SK-N-MC (cell line): ENCODE data around the gene HCCS.

Source experiments
- EZH2 ChIP-seq: fragments of 200-600 bp; sonication (generic); IDR thresholded peaks from one replicate; pipeline ENCODE4 v1.6.1; 2017; ENCODE audit warnings: antibody characterized with exemption
- POLR2AphosphoS5 ChIP-seq: IDR thresholded peaks from 2 replicates; pipeline ENCODE4 v1.6.1; 2012; ENCODE audit warnings: mild to moderate bottlenecking, low read depth, low read length, borderline replicate concordance

DNA sequence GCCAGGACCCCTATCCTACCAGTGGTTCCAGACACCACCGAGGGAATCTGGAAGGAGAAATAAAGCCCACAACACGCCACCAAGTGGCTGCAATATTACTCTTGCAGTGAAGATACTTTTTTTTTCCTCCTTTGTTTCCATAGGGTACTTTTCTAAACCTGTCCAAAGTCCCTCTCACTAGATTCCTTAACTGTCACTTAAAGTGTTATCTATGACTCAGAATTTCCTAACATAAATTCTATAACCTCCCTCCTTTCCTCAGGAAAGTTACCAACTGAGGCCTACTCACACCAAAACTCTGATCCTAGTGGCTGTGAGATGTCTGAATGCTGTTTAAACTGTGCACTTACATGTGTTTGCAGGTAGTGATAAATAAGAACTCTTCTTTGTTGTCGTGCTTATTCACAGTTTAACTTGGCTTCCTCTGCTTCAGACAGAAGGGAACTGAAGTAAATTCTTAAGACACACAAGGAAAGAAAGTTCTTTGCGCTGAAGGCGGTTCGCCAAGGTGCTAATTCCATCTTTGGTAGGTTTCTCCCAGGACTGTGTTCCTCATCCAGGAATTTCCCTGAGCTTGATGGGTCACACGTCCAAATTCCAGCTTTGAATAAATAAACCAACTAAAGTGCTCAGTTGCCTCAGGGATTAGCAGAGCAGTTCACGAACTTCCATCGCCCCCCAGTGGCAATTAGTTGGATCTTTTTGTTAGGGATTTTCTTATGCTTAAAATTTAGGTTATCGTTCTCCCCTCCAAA, 10.7 kb upstream of the HCCS start:
- TF ChIP-seq EZH2 (no peak), POLR2AphosphoS5 (no peak)
